Measurements from ENCODE around the gene PXMP2. TPM values are rescaled to one million over a fixed set of nuclear protein-coding genes. Genes with fewer than 3 reads are reported as not detected.
"Not testable (repeated sequence)": the region's sequence is repeated elsewhere in the genome, so short reads cannot be mapped to it uniquely, and the experiment has no call there.

The PXMP2 gene
- total RNA-seq, 1 donor from 2014 or later, result 18.6 TPM

DNA sequence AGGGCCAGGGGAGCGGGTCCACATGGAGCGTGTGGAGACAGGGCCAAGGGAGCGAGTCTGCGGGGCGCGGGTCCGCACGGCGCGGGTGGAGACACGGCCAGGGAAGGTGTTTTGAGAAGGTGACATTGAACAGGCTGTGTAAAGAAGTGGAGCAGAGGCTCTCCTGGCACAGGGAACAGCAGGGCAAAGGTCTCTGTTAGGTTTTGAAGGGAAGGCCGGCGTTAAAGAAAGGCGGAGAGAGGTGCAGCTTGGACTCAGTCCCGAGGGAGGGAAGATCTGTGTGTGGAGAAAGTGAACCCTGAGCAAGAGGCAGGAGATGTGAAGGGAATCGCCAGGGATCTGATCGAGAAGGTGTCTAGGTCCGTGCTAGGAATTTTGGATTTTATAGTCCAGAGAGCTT lies 1.8 kb downstream of the PXMP2 start:
- Histone ChIP-seq H3K4me2 (peak overlapping the region; percentile 58), H3K27ac (no peak overlapping the region), H4K20me1 (ENCODE audit: low read depth) (peaks cover 35% of the 10 kb centered on the region), H3K9me3 (ENCODE audit: low read depth) (no peaks in the 10 kb centered on the region), H3F3A (ENCODE audit: low read depth) (peaks cover 5% of the 10 kb centered on the region), H3K4me3 (peak overlapping the region; percentile 22), H2AFZ (replicated peaks) (no peak overlapping the region), H3K4me1 (no peaks in the 10 kb centered on the region), H3K27me3 (peaks cover 20% of the 10 kb centered on the region), H3K79me2 (ENCODE audit: low read depth) (peaks cover 24% of the 10 kb centered on the region), H3K9ac (no peak overlapping the region), H3K36me3 (no peaks in the 10 kb centered on the region)
- no peak for TF ChIP-seq EZH2 (IDR thresholded peaks at IDR 0.05)
- TF ChIP-seq EZH2phosphoT487 (IDR thresholded peaks at IDR 0.05), result no peak
- TF ChIP-seq CTCF (IDR thresholded peaks at IDR 0.05), result no peak
- Mint-ChIP-seq H3K4me1 (peaks cover 20% of the 10 kb centered on the region), H3K4me3 (peak overlapping the region; percentile 82), H3K36me3 (peaks cover 20% of the 10 kb centered on the region), H3K9me3 (peaks cover 3% of the 10 kb centered on the region), H3K27me3 (ENCODE audit: insufficient read depth, low read depth) (peaks cover 6% of the 10 kb centered on the region), H3K27ac (no peak overlapping the region)
- no peak for DNase-seq (ENCODE audit: low spot score)

- H3K9me3 ChIP-seq (ENCODE audit: low read depth), result no peaks in the 10 kb centered on the region
- DNase-seq (ENCODE audit: low spot score), result no peak
- peaks cover 20% of the 10 kb centered on the region for H3K79me2 ChIP-seq (ENCODE audit: low read depth)
- Mint-ChIP-seq H3K4me1 (peaks cover 19% of the 10 kb centered on the region), H3K27ac (no peak overlapping the region), H3K36me3 (peaks cover 19% of the 10 kb centered on the region), H3K4me3 (peak overlapping the region; percentile 82), H3K9me3 (peaks cover 2% of the 10 kb centered on the region), H3K27me3 (ENCODE audit: insufficient read depth, low read depth) (peaks cover 4% of the 10 kb centered on the region)
- H3K9ac ChIP-seq, result no peak overlapping the region
- H4K20me1 ChIP-seq (ENCODE audit: low read depth), result peaks cover 33% of the 10 kb centered on the region
- no peaks in the 10 kb centered on the region for H3K36me3 ChIP-seq
- H3F3A ChIP-seq (ENCODE audit: low read depth), result peaks cover 5% of the 10 kb centered on the region
- H3K4me2 ChIP-seq, result peak overlapping the region; percentile 35
- TF ChIP-seq EZH2phosphoT487 (IDR thresholded peaks at IDR 0.05), result no peak
- no peak for TF ChIP-seq CTCF (IDR thresholded peaks at IDR 0.05)
- no peak for TF ChIP-seq EZH2 (IDR thresholded peaks at IDR 0.05)
- no peak overlapping the region for H3K27ac ChIP-seq
- H2AFZ ChIP-seq (replicated peaks), result no peak overlapping the region
- H3K4me3 ChIP-seq, result no peak overlapping the region
- no peaks in the 10 kb centered on the region for H3K4me1 ChIP-seq
- H3K27me3 ChIP-seq, result peaks cover 20% of the 10 kb centered on the region
Observed at GRCh38 chr12:132690112-132690511, 2.7 kb downstream of the PXMP2 start.

DNA sequence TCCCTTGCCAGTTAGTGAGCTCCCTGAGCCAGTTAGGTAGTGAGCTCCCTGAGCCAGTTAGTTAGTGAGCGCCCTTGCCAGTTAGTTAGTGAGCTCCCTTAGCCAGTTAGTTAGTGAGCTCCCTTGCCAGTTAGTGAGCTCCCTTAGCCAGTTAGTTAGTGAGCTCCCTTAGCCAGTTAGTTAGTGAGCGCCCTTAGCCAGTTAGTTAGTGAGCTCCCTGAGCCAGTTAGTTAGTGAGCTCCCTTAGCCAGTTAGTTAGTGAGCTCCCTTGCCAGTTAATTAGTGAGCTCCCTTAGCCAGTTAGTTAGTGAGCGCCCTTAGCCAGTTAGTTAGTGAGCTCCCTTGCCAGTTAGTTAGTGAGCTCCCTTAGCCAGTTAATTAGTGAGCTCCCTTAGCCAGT lies 4.6 kb downstream of the PXMP2 start:
- not testable (repeated sequence) for H2AFZ ChIP-seq (replicated peaks); H3K27me3 Mint-ChIP-seq (ENCODE audit: insufficient read depth, low read depth); H3K36me3 ChIP-seq; H3K9me3 Mint-ChIP-seq; H3K4me2 ChIP-seq; H3K4me1 ChIP-seq; DNase-seq (ENCODE audit: low spot score); H3K9ac ChIP-seq; H3K27ac Mint-ChIP-seq; H3K4me3 ChIP-seq; H3K9me3 ChIP-seq (ENCODE audit: low read depth); H3K27ac ChIP-seq; H3K79me2 ChIP-seq (ENCODE audit: low read depth); H3F3A ChIP-seq (ENCODE audit: low read depth); H3K4me3 Mint-ChIP-seq
- peaks cover 21% of the 10 kb centered on the region for H4K20me1 ChIP-seq (ENCODE audit: low read depth)
- peaks cover 20% of the 10 kb centered on the region for H3K27me3 ChIP-seq
- Mint-ChIP-seq H3K36me3 (peaks cover 20% of the 10 kb centered on the region), H3K4me1 (peaks cover 11% of the 10 kb centered on the region)

DNA sequence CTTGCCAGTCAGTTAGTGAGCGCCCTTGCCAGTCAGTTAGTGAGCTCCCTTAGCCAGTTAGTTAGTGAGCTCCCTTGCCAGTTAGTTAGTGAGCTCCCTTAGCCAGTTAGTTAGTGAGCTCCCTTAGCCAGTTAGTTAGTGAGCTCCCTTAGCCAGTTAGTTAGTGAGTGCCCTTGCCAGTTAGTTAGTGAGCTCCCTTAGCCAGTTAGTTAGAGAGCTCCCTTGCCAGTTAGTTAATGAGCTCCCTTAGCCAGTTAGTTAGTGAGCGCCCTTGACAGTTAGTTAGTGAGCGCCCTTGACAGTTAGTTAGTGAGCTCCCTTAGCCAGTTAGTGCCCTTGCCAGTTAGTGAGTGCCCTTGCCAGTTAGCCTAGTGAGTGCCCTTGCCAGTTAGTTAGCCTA lies 7.5 kb downstream of the PXMP2 start:
- not testable (repeated sequence) for H3K27ac Mint-ChIP-seq, H3K36me3 ChIP-seq
- peaks cover 25% of the 10 kb centered on the region for H3K36me3 Mint-ChIP-seq

More for the DNA sequence above, 7.5 kb downstream of the PXMP2 start:
- H3K79me2 ChIP-seq (ENCODE audit: low read depth); DNase-seq (ENCODE audit: low spot score); H3K27ac ChIP-seq; H3K27me3 Mint-ChIP-seq (ENCODE audit: insufficient read depth, low read depth); H3K4me3 Mint-ChIP-seq; H3K4me1 ChIP-seq; H3K4me2 ChIP-seq; H3K4me1 Mint-ChIP-seq; H3K9me3 Mint-ChIP-seq; H2AFZ ChIP-seq (replicated peaks); H3F3A ChIP-seq (ENCODE audit: low read depth); H4K20me1 ChIP-seq (ENCODE audit: low read depth); H3K9ac ChIP-seq; H3K27me3 ChIP-seq; H3K9me3 ChIP-seq (ENCODE audit: low read depth); H3K4me3 ChIP-seq: not testable (repeated sequence)

All from neural progenitor cell (in vitro differentiated cells).